Effector memory CD8-positive, alpha-beta T cell (primary cell): Measurements from ENCODE around the gene RPS6KA2.

Experiments
- ATAC-seq: fragments of 150-1000 bp; cut with Tn5 transposase; replicated peaks from 2 replicates; pipeline ENCODE4 v1.10.0; 2021; ENCODE audit warnings: mild to moderate bottlenecking, moderate library complexity
- DNase-seq, 3 experiments: peaks; one replicate each; pipeline ENCODE4 v3.0.0; 2021
- H3K27ac Mint-ChIP-seq, 2 donors: one replicate each; pipeline ENCODE4 v1.8.0; 2022; ENCODE audit warnings: mild to moderate bottlenecking in 2 of 2, mixed read lengths in 2 of 2, moderate library complexity in 2 of 2
- H3K27me3 Mint-ChIP-seq, 2 donors: one replicate each; pipeline ENCODE4 v1.8.0; 2022; ENCODE audit warnings: mixed read lengths in 2 of 2
- H3K36me3 Mint-ChIP-seq: one replicate; pipeline ENCODE4 v1.8.0; 2022; ENCODE audit warnings: mild to moderate bottlenecking, moderate library complexity, mixed read lengths; ENCODE audit not compliant: insufficient read depth
- H3K4me1 Mint-ChIP-seq, 2 donors: one replicate each; pipeline ENCODE4 v1.8.0; 2022; ENCODE audit warnings: low read depth in 2 of 2, mixed read lengths in 2 of 2
- H3K4me3 Mint-ChIP-seq, 2 donors: one replicate each; pipeline ENCODE4 v1.8.0; 2022; ENCODE audit warnings: mild to moderate bottlenecking in 2 of 2, mixed read lengths in 2 of 2, moderate library complexity in 2 of 2
- H3K9me3 Mint-ChIP-seq, 2 donors: one replicate each; pipeline ENCODE4 v1.8.0; 2022; ENCODE audit warnings: mixed read lengths in 2 of 2

RPS6KA2 gene

GRCh38 chr6:166596776-166597507, 30.1 kb downstream of the RPS6KA2 start:
- Mint-ChIP-seq H3K9me3 (no peaks in the 10 kb centered on the region), H3K4me1 (no peaks in the 10 kb centered on the region), H3K27me3 (peaks cover 2 to 21% of the 10 kb centered on the region in 2 donors), H3K36me3 (no peaks in the 10 kb centered on the region), H3K27ac (no peak overlapping the region), H3K4me3 (no peak overlapping the region)
- DNase-seq (no peak), ATAC-seq (no peak)

GRCh38 chr6:166595949-166596348, 31.1 kb downstream of the RPS6KA2 start:
- DNase-seq = no peak

DNA sequence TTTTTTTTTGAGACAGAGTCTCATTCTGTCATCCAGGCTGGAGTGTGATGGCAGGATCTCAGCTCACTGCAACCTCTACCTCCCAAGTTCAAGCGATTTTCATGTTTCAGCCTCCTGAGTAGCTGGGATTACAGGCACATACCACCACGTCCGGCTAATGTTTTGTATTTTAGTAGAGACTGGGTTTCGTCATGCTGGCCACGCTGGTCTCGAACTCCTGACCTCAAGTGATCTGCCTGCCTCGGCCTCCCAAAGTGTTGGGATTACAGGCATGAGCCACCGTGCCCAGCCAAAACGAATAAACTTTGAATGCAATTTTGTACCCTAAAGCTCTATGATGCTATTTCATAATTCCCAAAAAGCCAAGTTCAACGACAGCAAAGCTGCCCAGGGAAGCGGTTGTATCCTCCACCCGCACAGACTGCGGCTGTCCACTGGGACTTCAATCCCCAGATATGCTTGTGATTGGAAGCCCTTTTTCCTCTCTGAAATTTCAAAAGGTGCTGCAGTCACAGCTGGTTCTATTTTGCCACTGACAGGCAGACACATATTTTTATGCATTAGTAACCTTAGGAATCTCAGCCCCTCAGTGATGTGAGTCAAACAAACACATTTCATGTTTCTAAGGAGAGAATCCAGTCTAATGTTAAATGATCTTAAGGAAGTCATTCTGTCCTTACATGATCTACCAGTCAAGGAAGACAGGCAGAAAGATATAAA, 31.8 kb downstream of the RPS6KA2 start:
- DNase-seq = no peak
- no peak for ATAC-seq
- Mint-ChIP-seq H3K9me3 (no peaks in the 10 kb centered on the region), H3K36me3 (no peaks in the 10 kb centered on the region), H3K4me1 (no peaks in the 10 kb centered on the region), H3K4me3 (no peak overlapping the region), H3K27me3 (peaks cover 0 to 16% of the 10 kb centered on the region in 2 donors), H3K27ac (no peak overlapping the region)

More at GRCh38 chr6:166595949-166596348, 31.1 kb downstream of the RPS6KA2 start:
- H3K27ac Mint-ChIP-seq = no peak overlapping the region
- no peak overlapping the region for H3K4me3 Mint-ChIP-seq
- H3K36me3 Mint-ChIP-seq = no peaks in the 10 kb centered on the region
- no peaks in the 10 kb centered on the region for H3K9me3 Mint-ChIP-seq
- ATAC-seq = no peak
- no peaks in the 10 kb centered on the region for H3K4me1 Mint-ChIP-seq
- peaks cover 0 to 16% of the 10 kb centered on the region in 2 donors for H3K27me3 Mint-ChIP-seq

GRCh38 chr6:166592821-166593220, 34.2 kb downstream of the RPS6KA2 start:
- Mint-ChIP-seq H3K27ac (no peak overlapping the region), H3K27me3 (peaks cover 14 to 16% of the 10 kb centered on the region in 2 donors), H3K9me3 (no peaks in the 10 kb centered on the region), H3K4me3 (no peak overlapping the region), H3K36me3 (no peaks in the 10 kb centered on the region), H3K4me1 (no peaks in the 10 kb centered on the region)
- DNase-seq = no peak
- no peak for ATAC-seq

- no peak overlapping the region for H3K4me3 Mint-ChIP-seq
- no peak for ATAC-seq
- H3K9me3 Mint-ChIP-seq = no peaks in the 10 kb centered on the region
- no peak for DNase-seq
- peaks cover 13 to 14% of the 10 kb centered on the region in 2 donors for H3K27me3 Mint-ChIP-seq
- H3K27ac Mint-ChIP-seq = no peak overlapping the region
- no peaks in the 10 kb centered on the region for H3K4me1 Mint-ChIP-seq
- H3K36me3 Mint-ChIP-seq = no peaks in the 10 kb centered on the region
Measured at GRCh38 chr6:166591961-166592520, 35.0 kb downstream of the RPS6KA2 start.

- no peak overlapping the region for H3K4me3 Mint-ChIP-seq
Measured at GRCh38 chr6:166591026-166591425, 36.0 kb downstream of the RPS6KA2 start.

GRCh38 chr6:166589786-166590574, 37.1 kb downstream of the RPS6KA2 start:
- Mint-ChIP-seq H3K4me1 (no peaks in the 10 kb centered on the region), H3K4me3 (no peak overlapping the region), H3K27me3 (peaks cover 7 to 14% of the 10 kb centered on the region in 2 donors), H3K36me3 (no peaks in the 10 kb centered on the region), H3K27ac (no peak overlapping the region), H3K9me3 (no peaks in the 10 kb centered on the region)
- ATAC-seq (no peak), DNase-seq (no peak)

More at GRCh38 chr6:166591026-166591425, 36.0 kb downstream of the RPS6KA2 start:
- H3K27ac Mint-ChIP-seq = no peak overlapping the region
- no peaks in the 10 kb centered on the region for H3K9me3 Mint-ChIP-seq
- ATAC-seq (no peak), DNase-seq (no peak)
- H3K27me3 Mint-ChIP-seq = peaks cover 7 to 14% of the 10 kb centered on the region in 2 donors
- H3K4me1 Mint-ChIP-seq = no peaks in the 10 kb centered on the region
- no peaks in the 10 kb centered on the region for H3K36me3 Mint-ChIP-seq

- no peak for ATAC-seq
- DNase-seq = no peak
- Mint-ChIP-seq H3K27ac (no peak overlapping the region), H3K27me3 (peaks cover 7 to 14% of the 10 kb centered on the region in 2 donors), H3K36me3 (peaks cover 5% of the 10 kb centered on the region), H3K4me3 (no peak overlapping the region), H3K9me3 (no peaks in the 10 kb centered on the region), H3K4me1 (no peaks in the 10 kb centered on the region)
Measured at GRCh38 chr6:166589337-166589731, 37.7 kb downstream of the RPS6KA2 start.

DNA sequence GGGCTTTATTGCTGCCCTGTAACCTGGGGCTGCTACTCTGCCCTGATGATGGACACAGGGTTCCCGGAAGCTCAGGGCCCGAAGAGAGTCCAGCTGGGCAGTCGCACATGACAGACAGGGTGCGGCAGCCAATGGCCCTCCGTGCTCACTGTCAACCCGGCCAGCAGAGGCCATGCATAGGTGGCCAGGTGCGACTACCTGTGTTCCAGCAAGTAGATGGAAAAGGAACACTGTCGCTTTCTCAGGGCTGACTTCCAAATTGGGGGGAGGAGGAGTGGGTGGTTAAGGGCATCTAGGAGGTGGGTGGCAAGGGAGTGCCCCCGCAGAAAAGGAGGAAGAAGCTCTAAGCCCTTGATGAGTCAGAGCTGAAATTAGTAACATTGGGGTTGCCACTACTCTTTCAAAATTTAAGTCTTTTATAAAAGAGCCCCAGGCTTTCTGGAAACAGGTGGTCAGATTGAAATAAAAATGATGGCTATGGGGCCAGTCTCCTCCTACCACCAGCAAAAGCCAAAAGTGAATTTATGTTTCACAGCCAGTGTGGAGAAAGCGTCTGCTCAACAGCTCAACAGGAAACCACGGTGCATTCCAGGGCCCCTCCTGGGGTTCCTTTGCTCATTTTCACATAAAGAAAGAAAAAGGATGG, 38.2 kb downstream of the RPS6KA2 start:
- DNase-seq = no peak

DNA sequence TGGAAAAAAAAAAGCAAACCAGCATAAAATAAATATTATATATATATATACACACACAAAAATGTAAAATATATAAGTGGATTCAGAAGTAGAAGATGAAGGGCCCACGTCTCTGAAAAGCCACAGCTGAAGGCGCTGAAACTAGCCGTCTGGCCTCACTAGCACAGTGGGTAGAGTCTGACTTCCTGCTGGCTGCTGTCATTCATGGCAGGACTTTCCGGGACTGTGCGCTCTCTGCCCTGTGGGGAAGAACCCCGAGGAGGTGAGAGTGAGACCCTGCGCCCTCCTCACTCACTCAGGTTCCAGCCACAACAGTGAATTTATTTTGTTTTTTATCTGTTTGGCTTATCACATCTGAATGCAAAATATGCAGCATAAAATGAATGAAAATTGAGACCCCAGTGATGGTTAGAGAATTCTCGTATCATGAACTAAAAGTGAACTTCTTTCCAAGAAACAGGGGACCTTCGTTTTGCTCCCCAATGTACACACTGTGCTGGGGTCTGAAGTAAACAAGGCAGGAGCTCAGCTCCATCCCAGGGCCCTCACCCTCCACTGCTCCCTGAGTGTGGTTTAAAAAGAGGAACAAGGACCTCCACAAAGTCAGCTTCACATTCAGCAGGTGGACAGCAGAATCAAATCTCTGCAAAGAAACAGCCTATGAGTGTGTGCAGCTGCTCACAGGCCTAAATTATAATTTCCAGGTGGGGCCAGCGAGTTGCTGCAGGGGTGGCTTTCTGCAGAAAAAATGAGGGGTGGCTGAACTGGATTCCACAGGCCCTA, 39.2 kb downstream of the RPS6KA2 start:
- Mint-ChIP-seq H3K36me3 (peaks cover 5% of the 10 kb centered on the region), H3K27ac (no peak overlapping the region), H3K27me3 (peaks cover 7 to 14% of the 10 kb centered on the region in 2 donors), H3K4me1 (no peaks in the 10 kb centered on the region), H3K9me3 (no peaks in the 10 kb centered on the region), H3K4me3 (no peak overlapping the region)
- DNase-seq (no peak), ATAC-seq (peak; percentile 32)

More for the DNA sequence above, 38.2 kb downstream of the RPS6KA2 start:
- H3K27ac Mint-ChIP-seq = no peak overlapping the region
- H3K27me3 Mint-ChIP-seq = peaks cover 7 to 14% of the 10 kb centered on the region in 2 donors
- ATAC-seq = no peak
- H3K36me3 Mint-ChIP-seq = peaks cover 5% of the 10 kb centered on the region
- H3K4me1 Mint-ChIP-seq = no peaks in the 10 kb centered on the region
- no peaks in the 10 kb centered on the region for H3K9me3 Mint-ChIP-seq
- H3K4me3 Mint-ChIP-seq = peak overlapping the region in 1 of 2 donors; percentile 38

DNA sequence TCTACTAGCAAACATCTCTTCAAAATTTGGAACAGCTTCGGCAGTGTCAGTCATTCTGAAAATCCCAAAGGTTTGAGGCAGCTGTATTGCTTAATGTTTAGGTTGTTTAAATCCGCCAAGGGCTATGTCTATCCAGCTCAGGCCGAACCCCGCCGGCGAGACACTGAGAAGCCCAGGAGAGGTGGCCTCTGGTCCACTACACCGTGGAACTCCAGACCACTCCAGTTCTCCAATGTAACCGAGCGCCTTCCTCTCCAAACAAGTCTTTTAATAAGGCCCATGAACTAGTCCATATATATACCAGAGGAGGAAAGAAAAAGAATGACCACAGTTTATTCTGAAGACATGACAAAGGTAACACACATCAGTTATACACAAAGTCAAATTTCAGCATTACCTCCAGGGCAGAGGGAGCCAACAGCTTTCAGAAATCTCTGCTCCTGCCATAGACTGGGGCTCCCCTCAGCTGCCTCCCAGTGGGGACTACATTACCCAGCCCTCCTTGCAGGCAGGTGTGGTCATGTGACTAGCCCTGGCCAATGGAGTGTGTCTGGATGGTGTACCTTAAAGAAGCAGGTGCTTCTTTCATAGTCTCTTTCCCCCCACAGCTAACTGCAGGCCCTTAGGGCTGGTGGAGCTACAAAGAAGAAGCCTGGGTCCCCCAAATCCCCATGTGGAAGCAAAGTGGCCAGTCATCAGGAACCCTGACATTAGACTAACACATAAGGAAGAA, 40.5 kb downstream of the RPS6KA2 start, which contains the start of gene RAMACL:
RAMACL (minus strand) TSS at position 255 of the 733 bp plus-strand sequence; CDS start at position 54, 201 bp downstream.
- Mint-ChIP-seq H3K27me3 (peaks cover 7 to 14% of the 10 kb centered on the region in 2 donors), H3K4me3 (no peak within 1 kb of the TSS), H3K9me3 (no peaks in the 10 kb centered on the region), H3K36me3 (peaks cover 5% of the 10 kb centered on the region), H3K27ac (no peak within 1 kb of the TSS), H3K4me1 (no peaks in the 10 kb centered on the region)
- peak; percentile 19 to 41 (median 26) for DNase-seq
- ATAC-seq = peak; percentile 98
